A673 (cell line): Measurements from ENCODE around the gene KRTAP10-5.

ENCODE experiments used
- EZH2 ChIP-seq: fragments of 200-600 bp; sonication (generic); IDR thresholded peaks from 2 replicates; pipeline ENCODE4 v1.6.1; 2017; ENCODE audit warnings: borderline replicate concordance, low read depth, mild to moderate bottlenecking, mixed read lengths, antibody characterized with exemption, low read length; ENCODE audit not compliant: poor library complexity, severe bottlenecking
- TF ChIP-seq, protein P1 (sequence below): fragments of 300-800, 200-600 bp; sonication (generic); conservative IDR thresholded peaks from 2 replicates; pipeline ENCODE4 v1.5.1; 2017; ENCODE audit warnings: low read depth, mild to moderate bottlenecking, antibody characterized with exemption, low read length, moderate library complexity, mixed read lengths

DNA sequence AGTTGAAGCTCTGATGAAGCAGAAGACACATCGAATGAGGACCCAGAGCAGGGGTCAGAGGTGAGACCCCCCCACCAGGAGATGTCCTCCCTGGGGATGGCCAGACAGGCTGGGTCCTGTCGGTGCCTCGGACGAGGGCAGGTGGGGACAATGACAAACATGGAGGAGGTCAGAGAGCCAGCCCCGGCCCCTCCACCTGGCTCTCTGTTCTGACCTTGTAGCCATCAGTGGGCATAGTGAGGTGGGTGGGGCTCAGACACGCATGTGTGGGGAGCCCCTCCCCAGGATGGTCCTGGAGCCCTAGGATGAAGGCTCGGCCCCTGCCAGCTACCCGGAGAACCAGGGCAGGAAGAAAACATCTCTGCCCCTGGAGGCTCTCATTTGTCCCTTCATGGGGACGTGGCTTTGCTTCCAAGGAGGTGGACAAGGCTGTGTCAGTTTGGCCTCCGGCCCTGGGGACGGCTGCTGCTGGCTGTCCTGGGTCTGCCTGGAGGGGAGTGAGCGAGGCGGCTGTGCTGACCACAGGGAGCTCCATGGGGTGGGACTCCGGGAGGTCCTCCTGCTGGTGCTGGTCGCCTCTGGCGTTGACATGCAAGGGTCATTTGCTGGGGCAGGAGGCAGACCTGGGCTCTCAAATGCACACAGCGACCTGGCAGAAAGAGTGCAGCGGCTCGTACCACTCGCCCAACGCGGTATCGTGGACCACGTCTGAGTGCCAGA is 9.3 kb upstream of the KRTAP10-5 start:
- TF ChIP-seq, protein P1, sequence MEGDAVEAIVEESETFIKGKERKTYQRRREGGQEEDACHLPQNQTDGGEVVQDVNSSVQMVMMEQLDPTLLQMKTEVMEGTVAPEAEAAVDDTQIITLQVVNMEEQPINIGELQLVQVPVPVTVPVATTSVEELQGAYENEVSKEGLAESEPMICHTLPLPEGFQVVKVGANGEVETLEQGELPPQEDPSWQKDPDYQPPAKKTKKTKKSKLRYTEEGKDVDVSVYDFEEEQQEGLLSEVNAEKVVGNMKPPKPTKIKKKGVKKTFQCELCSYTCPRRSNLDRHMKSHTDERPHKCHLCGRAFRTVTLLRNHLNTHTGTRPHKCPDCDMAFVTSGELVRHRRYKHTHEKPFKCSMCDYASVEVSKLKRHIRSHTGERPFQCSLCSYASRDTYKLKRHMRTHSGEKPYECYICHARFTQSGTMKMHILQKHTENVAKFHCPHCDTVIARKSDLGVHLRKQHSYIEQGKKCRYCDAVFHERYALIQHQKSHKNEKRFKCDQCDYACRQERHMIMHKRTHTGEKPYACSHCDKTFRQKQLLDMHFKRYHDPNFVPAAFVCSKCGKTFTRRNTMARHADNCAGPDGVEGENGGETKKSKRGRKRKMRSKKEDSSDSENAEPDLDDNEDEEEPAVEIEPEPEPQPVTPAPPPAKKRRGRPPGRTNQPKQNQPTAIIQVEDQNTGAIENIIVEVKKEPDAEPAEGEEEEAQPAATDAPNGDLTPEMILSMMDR, result no peak
- no peak for TF ChIP-seq EZH2
